ENCODE data around the gene UVSSA.

- TF ChIP-seq CTCF (IDR thresholded peaks at IDR 0.05; ENCODE audit: low read depth, low read length) (no peak), MAX (IDR thresholded peaks at IDR 0.05; ENCODE audit: low read depth, low read length) (no peak)
Observed at GRCh38 chr4:1374706-1375045, 27.7 kb downstream of the UVSSA start.

Data from NB4 (cell line).